Effector CD4-positive, alpha-beta T cell (primary cell): ENCODE data around the gene TMSB10.
"Not testable (repeated sequence)": the region's sequence is repeated elsewhere in the genome, so short reads cannot be mapped to it uniquely, and the experiment has no call there.

Experiments used
- DNase-seq: peaks from one replicate; pipeline ENCODE4 v3.0.0-alpha.2; 2020
- total RNA-seq: gene quantifications from one replicate; lab custom pipeline; 2026; lab: John Stamatoyannopoulos, UW

The TMSB10 gene
- total RNA-seq = 585 reads per million, percentile 98 among the genes with 10 or more reads in this experiment

- peak; percentile 88 for DNase-seq
Measured at GRCh38 chr2:84905181-84906107, at the start of gene TMSB10. Gene TMSB10, plus strand, starts transcription at chr2:84905656.

- DNase-seq = no peak
Measured at GRCh38 chr2:84855731-84856130, 49.7 kb upstream of the TMSB10 start.

- no peak for DNase-seq
Measured at GRCh38 chr2:84856787-84857186, 48.7 kb upstream of the TMSB10 start.

- no peak for DNase-seq
Measured at GRCh38 chr2:84857566-84857965, 47.9 kb upstream of the TMSB10 start.

GRCh38 chr2:84858123-84858522 is 47.3 kb upstream of the TMSB10 start:
- DNase-seq = no peak

- no peak for DNase-seq
Measured at GRCh38 chr2:84858937-84859336, 46.5 kb upstream of the TMSB10 start.

- DNase-seq = no peak
Measured at GRCh38 chr2:84861539-84861938, 43.9 kb upstream of the TMSB10 start.

- no peak for DNase-seq
Measured at GRCh38 chr2:84862006-84862405, 43.5 kb upstream of the TMSB10 start.

- no peak for DNase-seq
Measured at GRCh38 chr2:84865181-84865783, 40.2 kb upstream of the TMSB10 start.

- DNase-seq = no peak
Measured at GRCh38 chr2:84866122-84866521, 39.3 kb upstream of the TMSB10 start.

- DNase-seq = not testable (repeated sequence)
Measured at GRCh38 chr2:84868327-84868726, 37.1 kb upstream of the TMSB10 start.

- DNase-seq = no peak
Measured at GRCh38 chr2:84870306-84870705, 35.1 kb upstream of the TMSB10 start.

- not testable (repeated sequence) for DNase-seq
Measured at GRCh38 chr2:84872691-84873090, 32.8 kb upstream of the TMSB10 start.

- DNase-seq = no peak
Measured at GRCh38 chr2:84873350-84873749, 32.1 kb upstream of the TMSB10 start.

GRCh38 chr2:84874381-84875212 is 30.9 kb upstream of the TMSB10 start:
- DNase-seq = no peak

- DNase-seq = no peak
Measured at GRCh38 chr2:84875213-84875560, 30.3 kb upstream of the TMSB10 start.

- DNase-seq = not testable (repeated sequence)
Measured at GRCh38 chr2:84875619-84876018, 29.8 kb upstream of the TMSB10 start.

- DNase-seq = no peak
Measured at GRCh38 chr2:84876369-84876768, 29.1 kb upstream of the TMSB10 start.

GRCh38 chr2:84878459-84878858 is 27.0 kb upstream of the TMSB10 start:
- no peak for DNase-seq

- DNase-seq = no peak
Measured at GRCh38 chr2:84878896-84879583, 26.4 kb upstream of the TMSB10 start.

GRCh38 chr2:84879584-84880394 is 25.7 kb upstream of the TMSB10 start:
- peak; percentile 15 for DNase-seq

- DNase-seq = no peak
Measured at GRCh38 chr2:84880395-84880644, 25.1 kb upstream of the TMSB10 start.
